HG03097 (cell line): Measurements from ENCODE around the gene HEG1.
A peak's percentile ranks its signal among the peaks of the same experiment; 100 is the strongest.
"Not testable (repeated sequence)": the region's sequence is repeated elsewhere in the genome, so short reads cannot be mapped to it uniquely, and the experiment has no call there.

Experiments
- ATAC-seq: cut with Tn5 transposase; IDR thresholded peaks from one replicate; pipeline ENCODE4 v1.9.1; 2021; ENCODE audit not compliant: unreplicated experiment, low FRiP score

Gene HEG1

GRCh38 chr3:125055913-125056745, at the start of gene HEG1:
Gene HEG1, minus strand, starts transcription at chr3:125055997. Its CDS starts 107 bp downstream, at chr3:125055890.
- peak; percentile 41 for ATAC-seq

- no peak for ATAC-seq
These were observed 49.3 kb upstream of the HEG1 start for GRCh38 chr3:125105116-125105515.

DNA sequence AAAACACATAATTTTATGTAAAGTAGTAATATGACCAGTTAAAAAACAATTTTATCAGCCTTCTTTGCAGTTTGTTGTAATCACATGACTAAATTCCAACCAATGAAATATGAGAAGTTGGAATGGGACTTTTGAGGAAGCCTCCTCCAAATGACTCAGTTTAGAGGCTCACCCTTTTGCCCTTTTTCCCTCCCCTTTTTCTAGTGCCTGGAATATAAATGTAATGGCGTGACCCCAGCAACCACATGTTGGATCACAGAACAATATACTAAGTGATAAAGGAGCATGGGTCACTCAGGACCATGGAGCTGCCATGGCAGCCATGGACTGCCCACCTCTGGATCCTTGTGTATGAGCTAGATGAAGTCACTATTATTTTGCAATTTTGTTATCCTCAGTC, 48.8 kb upstream of the HEG1 start:
- no peak for ATAC-seq

DNA sequence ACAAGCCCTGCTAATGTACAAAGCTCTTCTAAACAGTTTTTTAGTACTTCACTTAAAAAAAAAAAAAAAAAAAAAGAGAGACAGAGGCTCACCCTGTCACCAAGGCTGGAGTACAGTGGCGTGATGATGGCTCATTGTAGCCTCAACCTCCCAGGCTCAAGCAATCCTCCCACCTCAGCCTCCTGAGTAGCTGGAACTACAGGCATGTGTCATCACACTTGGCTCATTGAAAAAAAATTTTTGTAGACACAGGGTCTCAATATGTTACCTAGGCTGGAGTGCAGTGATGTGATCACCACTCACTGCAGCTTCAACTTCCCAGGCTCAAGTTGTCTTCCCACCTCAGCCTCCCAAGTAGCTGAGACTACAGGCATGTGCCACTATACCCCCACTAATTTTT, 47.6 kb upstream of the HEG1 start:
- no peak for ATAC-seq

- no peak for ATAC-seq
These were observed 46.7 kb upstream of the HEG1 start for GRCh38 chr3:125102470-125102869.

DNA sequence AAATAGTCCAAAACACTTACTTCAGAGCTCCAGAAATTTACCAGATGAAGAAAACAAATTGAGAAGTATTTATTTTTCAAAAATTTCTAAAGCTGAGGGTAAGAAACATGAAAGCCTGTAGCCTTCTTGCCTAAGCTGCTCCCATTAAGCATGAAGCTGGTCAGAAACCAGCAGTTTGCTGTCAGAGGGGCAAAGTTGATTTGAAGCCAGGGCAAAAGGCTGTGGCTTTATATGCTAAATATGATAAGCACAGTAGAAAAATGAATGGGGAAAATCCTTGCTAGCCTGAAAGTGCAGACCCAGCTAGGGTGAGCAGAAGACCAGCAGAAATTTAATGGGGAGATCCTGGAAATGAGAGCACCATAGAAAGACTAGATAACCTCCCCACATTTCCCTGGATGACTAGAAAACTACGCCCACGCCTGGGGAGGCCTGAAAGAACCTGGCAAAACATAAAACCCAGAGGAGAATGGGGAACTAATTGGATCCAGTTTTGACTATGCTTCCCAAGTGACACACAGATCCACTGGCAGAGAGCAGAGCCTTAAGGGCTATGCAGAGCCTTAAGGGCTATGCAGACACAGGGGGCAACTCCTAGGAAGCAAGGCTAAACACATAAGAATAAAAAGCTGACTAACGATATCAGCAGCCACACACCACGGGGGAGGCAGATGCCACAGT, 43.0 kb upstream of the HEG1 start:
- ATAC-seq: no peak

- no peak for ATAC-seq
These were observed 34.9 kb upstream of the HEG1 start for GRCh38 chr3:125090649-125091048.

DNA sequence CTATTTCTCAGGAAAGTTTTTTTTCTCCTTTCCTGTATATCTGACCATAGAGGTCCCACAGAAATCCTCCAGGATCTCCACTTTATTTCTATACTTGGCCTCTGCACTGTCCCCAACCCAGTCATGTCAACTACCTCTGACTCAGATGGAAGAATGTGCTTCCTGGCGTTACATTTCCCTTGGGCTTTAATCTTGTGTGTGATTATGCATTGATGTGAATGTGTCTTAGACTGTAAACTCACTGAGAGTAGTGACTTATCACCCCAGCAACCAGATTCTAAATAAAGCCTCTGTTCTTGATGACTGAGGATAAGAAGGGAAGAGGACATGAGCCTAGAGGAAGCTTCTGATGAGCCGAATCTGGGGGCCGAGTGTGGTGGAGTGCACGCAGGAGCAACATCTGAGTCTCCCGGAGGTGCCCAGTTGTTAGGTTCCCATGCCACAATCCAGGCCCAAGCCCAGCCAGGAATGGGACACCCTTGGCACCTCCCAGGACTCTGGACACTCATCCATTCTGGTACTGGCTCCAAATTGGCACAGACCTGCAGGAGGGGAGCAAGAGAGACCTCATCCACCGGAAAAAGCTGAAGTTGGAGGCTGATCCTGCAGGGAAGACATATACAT, 32.1 kb upstream of the HEG1 start:
- no peak for ATAC-seq

GRCh38 chr3:125085166-125085565, 29.4 kb upstream of the HEG1 start:
- no peak for ATAC-seq

DNA sequence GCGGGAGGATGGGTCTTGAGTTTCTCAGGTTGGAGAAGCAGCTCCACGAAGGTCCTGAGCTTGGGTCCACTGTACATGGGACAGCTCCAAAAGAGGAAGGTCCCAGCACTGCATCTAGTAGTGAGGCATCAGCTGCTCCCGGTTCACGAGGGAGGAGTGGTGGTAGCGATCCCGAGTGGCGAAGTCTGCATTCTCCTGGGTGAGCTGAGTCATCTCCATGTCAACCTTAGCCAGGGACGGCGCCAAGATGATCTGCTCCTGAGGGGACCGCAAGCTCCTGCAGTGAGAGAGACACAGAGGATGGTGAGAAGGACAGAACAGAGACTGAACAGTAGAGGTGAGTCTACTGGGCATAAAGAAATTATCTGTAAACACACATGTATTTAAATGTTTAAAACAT, 28.0 kb upstream of the HEG1 start:
- ATAC-seq: no peak

DNA sequence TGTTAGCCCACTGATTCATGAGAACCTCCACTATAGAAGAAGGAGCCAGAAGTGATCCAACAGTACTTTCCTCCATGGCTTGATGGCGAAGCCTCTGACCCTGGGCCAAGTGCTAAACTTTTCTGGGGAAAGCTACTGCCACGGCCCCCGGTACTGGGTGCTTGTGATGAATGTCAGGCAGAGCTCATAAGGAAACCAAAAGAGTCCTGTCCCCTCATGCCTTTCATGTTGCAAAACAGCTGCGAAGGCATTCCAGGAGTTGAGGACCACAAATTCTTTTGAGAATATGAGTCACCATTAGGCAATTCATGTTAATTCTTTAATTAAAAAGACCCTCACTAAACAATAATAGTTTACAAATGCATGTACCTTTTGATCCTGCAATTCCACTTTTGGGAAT, 26.5 kb upstream of the HEG1 start:
- ATAC-seq: not testable (repeated sequence)

- ATAC-seq: no peak
These were observed 24.3 kb upstream of the HEG1 start for GRCh38 chr3:125080077-125080476.

DNA sequence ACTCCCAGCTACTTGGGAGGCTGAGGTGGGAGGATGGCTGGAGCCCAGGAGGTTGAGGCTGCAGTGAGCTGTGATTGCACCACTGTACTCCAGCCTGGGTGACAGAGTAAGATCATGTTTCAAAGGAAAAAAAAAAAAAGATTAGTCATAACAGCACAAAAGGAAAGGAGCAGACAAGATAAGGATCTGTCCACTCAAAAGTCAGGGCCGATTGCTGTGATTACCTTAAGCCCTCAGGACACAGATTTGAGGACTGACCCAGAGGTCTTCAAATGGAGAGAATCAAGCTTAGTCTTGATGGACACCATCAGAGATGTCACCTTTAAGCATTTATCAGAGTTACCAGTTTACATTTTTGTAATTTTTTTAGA, 23.9 kb upstream of the HEG1 start:
- ATAC-seq: no peak

- ATAC-seq: no peak
These were observed 23.3 kb upstream of the HEG1 start for GRCh38 chr3:125078951-125079674.

DNA sequence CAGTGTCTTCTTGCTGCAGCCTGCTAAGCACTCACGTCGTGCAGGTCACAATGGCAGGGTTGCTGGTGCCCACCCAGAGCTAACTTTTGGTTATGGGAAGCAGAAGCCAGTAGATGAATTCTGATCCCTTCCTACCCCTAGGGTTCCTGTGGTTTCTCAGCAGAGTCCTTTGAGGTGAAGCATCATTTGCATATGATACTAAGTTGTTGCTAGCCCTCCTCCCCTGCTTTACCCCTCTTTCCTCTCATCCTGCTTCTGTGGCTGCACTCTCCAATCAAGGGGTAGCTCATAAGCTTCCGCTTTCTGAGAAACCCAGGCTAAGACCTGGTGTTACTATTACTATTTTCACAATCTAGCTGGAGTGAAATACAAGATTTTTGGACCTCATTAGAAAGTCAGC, 22.1 kb upstream of the HEG1 start:
- ATAC-seq: no peak

GRCh38 chr3:125076464-125076863, 20.7 kb upstream of the HEG1 start:
- ATAC-seq: no peak

GRCh38 chr3:125075738-125076137, 19.9 kb upstream of the HEG1 start:
- no peak for ATAC-seq

DNA sequence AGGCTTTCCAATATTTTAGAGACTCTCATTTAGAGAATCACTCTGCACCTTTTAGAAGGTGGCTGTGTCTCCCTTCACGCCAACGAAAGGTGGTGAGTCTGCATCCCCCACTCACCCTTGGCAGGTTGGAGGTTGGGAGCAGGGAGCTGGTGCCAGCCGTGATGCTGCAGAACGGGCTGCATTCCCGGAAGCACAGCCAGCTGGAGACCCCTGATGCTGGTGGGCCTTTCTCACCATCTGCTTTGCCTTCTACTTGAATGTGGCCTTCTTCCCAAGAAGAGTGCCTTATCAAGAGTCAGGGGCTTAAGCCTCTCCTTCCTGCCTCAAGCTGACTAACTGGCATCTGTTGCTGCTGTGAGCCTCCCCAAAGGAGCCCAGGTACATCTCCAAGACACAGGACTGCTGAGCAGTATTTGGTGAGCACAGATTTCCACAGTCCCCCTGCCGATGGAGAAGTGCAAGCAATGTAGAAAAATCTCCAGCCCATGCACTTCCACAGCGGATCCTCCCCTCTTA, 17.7 kb upstream of the HEG1 start:
- ATAC-seq: no peak

DNA sequence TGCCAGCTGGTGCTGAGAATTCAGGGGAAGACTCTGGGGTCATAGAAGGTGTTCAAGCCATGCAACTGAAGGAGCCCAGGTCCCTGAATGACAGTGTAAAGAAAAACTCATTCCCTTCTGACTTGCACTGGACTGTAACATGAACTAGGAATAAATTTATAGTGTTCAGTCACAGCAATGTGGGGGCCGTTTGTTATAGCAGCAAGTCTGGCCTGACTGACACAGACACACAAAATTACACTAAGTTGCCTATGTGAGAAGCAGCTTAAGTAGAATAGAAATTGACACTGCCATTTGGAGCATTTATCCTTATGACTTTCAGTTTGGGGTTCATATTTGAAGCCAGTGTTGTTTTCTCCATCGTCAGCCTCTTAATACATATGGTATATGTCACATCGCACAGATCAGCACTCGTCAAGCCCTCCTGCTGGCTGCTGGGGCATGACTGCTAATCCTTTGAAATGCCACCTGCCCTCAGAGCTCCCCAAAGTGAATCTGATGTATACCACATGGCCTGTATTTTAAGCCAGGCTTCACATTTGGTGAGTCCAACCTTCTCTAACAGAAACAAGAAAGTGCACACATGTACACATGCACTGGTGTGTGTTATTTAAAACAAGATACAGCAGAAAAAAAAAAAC, 17.1 kb upstream of the HEG1 start:
- no peak for ATAC-seq

GRCh38 chr3:125072301-125072700, 16.5 kb upstream of the HEG1 start:
- no peak for ATAC-seq
